Measurements from ENCODE around the gene KDM6B.
"Not testable (repeated sequence)": the region's sequence is repeated elsewhere in the genome, so short reads cannot be mapped to it uniquely, and the experiment has no call there.

KDM6B gene

DNA sequence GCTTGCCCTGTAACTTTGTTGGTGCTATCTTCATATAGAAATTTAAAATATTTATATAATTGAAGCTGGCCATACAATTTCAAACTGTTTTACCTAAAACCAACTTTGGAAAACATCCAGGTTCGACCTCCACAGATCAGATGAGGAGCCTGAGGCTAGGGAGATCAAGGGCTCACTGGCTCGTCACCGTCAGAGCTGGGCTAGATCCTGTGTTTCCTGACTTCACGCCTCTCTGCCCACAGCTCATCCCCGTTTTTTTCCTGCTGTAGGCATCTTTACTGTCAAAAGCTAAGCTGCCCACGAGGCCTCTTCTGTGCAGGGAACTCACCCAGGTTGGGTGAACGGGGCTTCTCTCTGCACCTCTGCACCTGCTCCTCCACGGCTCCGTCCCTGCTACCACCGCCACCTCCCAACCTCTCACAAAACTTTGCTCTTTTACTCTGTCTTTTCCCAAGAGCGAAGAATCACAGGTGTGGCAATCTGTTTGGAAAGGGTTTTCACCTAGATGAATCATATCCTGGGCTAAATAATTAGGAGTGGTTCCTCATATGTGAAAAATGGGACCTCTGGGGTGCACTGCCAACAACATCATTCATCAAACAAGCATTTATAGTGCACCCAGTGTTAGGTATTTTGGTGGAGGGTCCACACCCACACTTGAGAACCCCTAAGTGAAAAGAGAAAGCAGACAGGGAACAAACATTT, 24.8 kb upstream of the KDM6B start:
- DNase-seq = no peak
- Histone ChIP-seq H2BK5ac (ENCODE audit: low read depth, low read length, poor library complexity, severe bottlenecking) (no peak overlapping the region), H3K79me1 (replicated peaks; ENCODE audit: low read length, poor library complexity, severe bottlenecking) (no peaks in the 10 kb centered on the region), H3K27ac (ENCODE audit: low read length, poor library complexity, severe bottlenecking) (no peak overlapping the region), H3K4ac (ENCODE audit: low read depth in 1 of 2, low read length in 2 of 2) (no peak overlapping the region), H2AFZ (ENCODE audit: low read depth, low read length) (no peak overlapping the region), H3K4me1 (ENCODE audit: control insufficient read depth, insufficient read depth, low read depth, low read length) (peaks cover 2% of the 10 kb centered on the region), H2AK5ac (ENCODE audit: low read length, severe bottlenecking) (no peak overlapping the region), H3K9me3 (ENCODE audit: control insufficient read depth, low read length) (no peaks in the 10 kb centered on the region), H3K4me2 (ENCODE audit: low read length, poor library complexity, severe bottlenecking) (no peak overlapping the region), H3K18ac (ENCODE audit: low read depth in 1 of 2, low read length in 2 of 2) (no peak overlapping the region), H3K4me3 (ENCODE audit: insufficient read depth in 1 of 2, low read depth in 1 of 2, low read length in 2 of 2) (no peak overlapping the region), H2BK120ac (ENCODE audit: low read depth, low read length) (no peak overlapping the region), H3K27me3 (ENCODE audit: control insufficient read depth in 1 of 2, insufficient read depth in 1 of 2, low read length in 2 of 2) (peaks cover 22 to 23% of the 10 kb centered on the region in 2 experiments), H4K8ac (ENCODE audit: low read length) (no peak overlapping the region), H2BK12ac (ENCODE audit: low read length in 2 of 2) (no peak overlapping the region), H3K23ac (ENCODE audit: low read length in 2 of 2) (no peak overlapping the region), H3K36me3 (ENCODE audit: control insufficient read depth in 1 of 2, insufficient read depth in 2 of 2, low read depth in 1 of 2, low read length in 2 of 2) (no peaks in the 10 kb centered on the region), H3K9ac (ENCODE audit: low read length) (no peak overlapping the region), H3K14ac (ENCODE audit: low read length in 2 of 2) (no peak overlapping the region), H4K91ac (ENCODE audit: low read length) (no peak overlapping the region), H2BK15ac (ENCODE audit: low read depth, poor library complexity, severe bottlenecking) (no peak overlapping the region)
- WGBS = 70% methylated on average over 10 of the region's 11 CpGs

DNA sequence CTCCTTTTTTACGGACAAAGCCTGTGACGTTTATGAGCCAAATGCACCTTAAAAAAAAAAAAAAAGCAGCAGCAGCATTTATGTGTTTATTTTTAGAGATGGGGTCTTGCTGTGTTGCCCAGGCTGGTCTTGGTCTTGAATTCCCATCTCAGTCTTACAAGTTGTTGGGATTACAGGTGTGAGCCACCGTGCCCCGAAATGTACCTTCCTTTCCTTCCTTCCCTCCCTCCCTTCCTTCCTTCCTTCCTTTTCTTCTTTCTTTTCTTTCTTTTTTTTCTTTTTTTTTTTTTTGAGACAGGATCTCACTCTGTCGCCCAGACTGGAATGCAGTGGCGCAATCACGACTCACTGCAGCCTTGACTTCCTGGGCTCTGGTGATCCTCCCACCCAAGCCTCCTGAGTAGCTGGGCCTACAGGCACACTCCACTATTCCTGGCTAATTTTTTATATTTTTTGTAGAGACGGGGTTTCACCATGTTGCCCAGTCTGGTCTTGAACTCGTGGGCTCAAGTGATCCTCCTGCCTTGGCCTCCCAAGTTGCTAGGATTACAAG, 24.1 kb upstream of the KDM6B start:
- not testable (repeated sequence) for H2BK12ac ChIP-seq (ENCODE audit: low read length in 2 of 2); H4K8ac ChIP-seq (ENCODE audit: low read length); H3K9ac ChIP-seq (ENCODE audit: low read length); H3K23ac ChIP-seq (ENCODE audit: low read length in 2 of 2); H2AK5ac ChIP-seq (ENCODE audit: low read length, severe bottlenecking); H3K4ac ChIP-seq (ENCODE audit: low read depth in 1 of 2, low read length in 2 of 2); H3K36me3 ChIP-seq (ENCODE audit: control insufficient read depth in 1 of 2, insufficient read depth in 2 of 2, low read depth in 1 of 2, low read length in 2 of 2); H2BK15ac ChIP-seq (ENCODE audit: low read depth, poor library complexity, severe bottlenecking); H3K9me3 ChIP-seq (ENCODE audit: control insufficient read depth, low read length); H4K91ac ChIP-seq (ENCODE audit: low read length); H3K4me3 ChIP-seq (ENCODE audit: insufficient read depth in 1 of 2, low read depth in 1 of 2, low read length in 2 of 2); H3K4me2 ChIP-seq (ENCODE audit: low read length, poor library complexity, severe bottlenecking); H3K79me1 ChIP-seq (replicated peaks; ENCODE audit: low read length, poor library complexity, severe bottlenecking); H3K4me1 ChIP-seq (ENCODE audit: control insufficient read depth, insufficient read depth, low read depth, low read length); H3K27ac ChIP-seq (ENCODE audit: low read length, poor library complexity, severe bottlenecking); H3K14ac ChIP-seq (ENCODE audit: low read length in 2 of 2); H2AFZ ChIP-seq (ENCODE audit: low read depth, low read length); H2BK120ac ChIP-seq (ENCODE audit: low read depth, low read length); H2BK5ac ChIP-seq (ENCODE audit: low read depth, low read length, poor library complexity, severe bottlenecking)
- Histone ChIP-seq H3K27me3 (ENCODE audit: control insufficient read depth in 1 of 2, insufficient read depth in 1 of 2, low read length in 2 of 2) (peaks cover 21 to 23% of the 10 kb centered on the region in 2 experiments), H3K18ac (ENCODE audit: low read depth in 1 of 2, low read length in 2 of 2) (peak overlapping the region in 1 of 2 experiments; percentile 22)
- 84% methylated on average over 9 of the region's 9 CpGs for WGBS
- peak; percentile 37 for DNase-seq

DNA sequence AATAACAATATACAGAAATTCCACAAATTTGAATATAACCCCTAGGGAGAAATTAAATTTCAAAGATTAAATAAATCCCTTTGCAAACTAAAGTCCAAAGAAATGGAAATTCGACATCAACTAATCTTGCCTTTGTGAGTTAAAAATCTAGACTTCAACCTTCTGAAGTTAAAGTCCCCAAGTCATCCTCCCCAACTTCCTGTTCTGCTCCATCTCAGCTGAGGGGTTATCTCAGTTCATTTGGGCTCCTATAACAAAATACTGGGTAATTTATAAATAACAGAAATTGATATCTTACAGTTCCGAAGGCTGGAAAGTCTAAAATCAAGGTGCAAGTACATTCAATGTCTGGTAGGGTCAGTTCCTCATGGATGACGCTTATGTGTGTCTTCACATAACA, 22.8 kb upstream of the KDM6B start:
- no peak overlapping the region for H2BK12ac ChIP-seq (ENCODE audit: low read length in 2 of 2)
- no peak overlapping the region for H3K27ac ChIP-seq (ENCODE audit: low read length, poor library complexity, severe bottlenecking)
- H3K4me3 ChIP-seq (ENCODE audit: insufficient read depth in 1 of 2, low read depth in 1 of 2, low read length in 2 of 2) = no peak overlapping the region
- H2BK120ac ChIP-seq (ENCODE audit: low read depth, low read length) = no peak overlapping the region
- peaks cover 2% of the 10 kb centered on the region for H3K4me1 ChIP-seq (ENCODE audit: control insufficient read depth, insufficient read depth, low read depth, low read length)
- no peak overlapping the region for H2AFZ ChIP-seq (ENCODE audit: low read depth, low read length)
- H3K23ac ChIP-seq (ENCODE audit: low read length in 2 of 2) = no peak overlapping the region
- no peak overlapping the region for H3K4me2 ChIP-seq (ENCODE audit: low read length, poor library complexity, severe bottlenecking)
- no peak overlapping the region for H3K4ac ChIP-seq (ENCODE audit: low read depth in 1 of 2, low read length in 2 of 2)
- no peak overlapping the region for H3K9ac ChIP-seq (ENCODE audit: low read length)
- H2BK5ac ChIP-seq (ENCODE audit: low read depth, low read length, poor library complexity, severe bottlenecking) = no peak overlapping the region
- no peaks in the 10 kb centered on the region for H3K36me3 ChIP-seq (ENCODE audit: control insufficient read depth in 1 of 2, insufficient read depth in 2 of 2, low read depth in 1 of 2, low read length in 2 of 2)
- H4K8ac ChIP-seq (ENCODE audit: low read length) = no peak overlapping the region
- no peak overlapping the region for H2BK15ac ChIP-seq (ENCODE audit: low read depth, poor library complexity, severe bottlenecking)
- no peak overlapping the region for H3K14ac ChIP-seq (ENCODE audit: low read length in 2 of 2)
- no peak for DNase-seq
- H3K18ac ChIP-seq (ENCODE audit: low read depth in 1 of 2, low read length in 2 of 2) = no peak overlapping the region
- 89% methylated on average over 3 of the region's 3 CpGs for WGBS
- no peak overlapping the region for H2AK5ac ChIP-seq (ENCODE audit: low read length, severe bottlenecking)
- peaks cover 29 to 30% of the 10 kb centered on the region in 2 experiments for H3K27me3 ChIP-seq (ENCODE audit: control insufficient read depth in 1 of 2, insufficient read depth in 1 of 2, low read length in 2 of 2)
- no peak overlapping the region for H4K91ac ChIP-seq (ENCODE audit: low read length)
- no peaks in the 10 kb centered on the region for H3K79me1 ChIP-seq (replicated peaks; ENCODE audit: low read length, poor library complexity, severe bottlenecking)
- no peaks in the 10 kb centered on the region for H3K9me3 ChIP-seq (ENCODE audit: control insufficient read depth, low read length)

DNA sequence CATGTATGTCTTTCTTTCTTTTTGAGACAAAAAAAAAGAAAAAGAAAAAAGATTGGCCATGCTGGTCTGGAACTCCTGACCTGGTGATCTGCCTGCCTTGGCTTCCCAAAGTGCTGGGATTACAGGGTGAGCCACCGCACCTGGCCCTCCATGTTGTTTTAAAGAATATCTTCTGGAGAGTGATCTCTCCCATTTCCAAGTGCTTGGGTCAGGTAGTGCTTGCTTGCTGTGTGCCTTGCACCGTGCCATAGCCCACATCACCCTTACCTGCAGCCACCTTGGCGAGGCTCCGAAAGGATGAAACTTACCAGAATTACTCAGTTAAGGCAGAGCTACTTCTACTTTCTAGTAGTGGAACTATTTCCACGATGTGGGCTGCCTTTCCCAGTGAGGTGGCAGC, 19.0 kb upstream of the KDM6B start:
- no peak overlapping the region for H2BK15ac ChIP-seq (ENCODE audit: low read depth, poor library complexity, severe bottlenecking)

More for the DNA sequence above, 19.0 kb upstream of the KDM6B start:
- H3K79me1 ChIP-seq (replicated peaks; ENCODE audit: low read length, poor library complexity, severe bottlenecking) = no peaks in the 10 kb centered on the region
- no peak overlapping the region for H3K14ac ChIP-seq (ENCODE audit: low read length in 2 of 2)
- no peak overlapping the region for H3K18ac ChIP-seq (ENCODE audit: low read depth in 1 of 2, low read length in 2 of 2)
- no peaks in the 10 kb centered on the region for H3K9me3 ChIP-seq (ENCODE audit: control insufficient read depth, low read length)
- H3K4me2 ChIP-seq (ENCODE audit: low read length, poor library complexity, severe bottlenecking) = no peak overlapping the region
- no peak overlapping the region for H4K91ac ChIP-seq (ENCODE audit: low read length)
- DNase-seq = no peak
- H3K27ac ChIP-seq (ENCODE audit: low read length, poor library complexity, severe bottlenecking) = no peak overlapping the region
- H3K4me3 ChIP-seq (ENCODE audit: insufficient read depth in 1 of 2, low read depth in 1 of 2, low read length in 2 of 2) = no peak overlapping the region
- H4K8ac ChIP-seq (ENCODE audit: low read length) = no peak overlapping the region
- H3K36me3 ChIP-seq (ENCODE audit: control insufficient read depth in 1 of 2, insufficient read depth in 2 of 2, low read depth in 1 of 2, low read length in 2 of 2) = no peaks in the 10 kb centered on the region
- H2BK5ac ChIP-seq (ENCODE audit: low read depth, low read length, poor library complexity, severe bottlenecking) = no peak overlapping the region
- H2AK5ac ChIP-seq (ENCODE audit: low read length, severe bottlenecking) = no peak overlapping the region
- no peak overlapping the region for H2AFZ ChIP-seq (ENCODE audit: low read depth, low read length)
- no peak overlapping the region for H2BK120ac ChIP-seq (ENCODE audit: low read depth, low read length)
- H3K23ac ChIP-seq (ENCODE audit: low read length in 2 of 2) = no peak overlapping the region
- peaks cover 41 to 49% of the 10 kb centered on the region in 2 experiments for H3K27me3 ChIP-seq (ENCODE audit: control insufficient read depth in 1 of 2, insufficient read depth in 1 of 2, low read length in 2 of 2)
- no peak overlapping the region for H3K4ac ChIP-seq (ENCODE audit: low read depth in 1 of 2, low read length in 2 of 2)
- H3K9ac ChIP-seq (ENCODE audit: low read length) = no peak overlapping the region
- no peaks in the 10 kb centered on the region for H3K4me1 ChIP-seq (ENCODE audit: control insufficient read depth, insufficient read depth, low read depth, low read length)
- WGBS = 96% methylated on average over 5 of the region's 5 CpGs
- no peak overlapping the region for H2BK12ac ChIP-seq (ENCODE audit: low read length in 2 of 2)

Measured in mesenchymal stem cell (in vitro differentiated cells and primary cell).